ENCODE measurements around the gene LRIF1.

DNA sequence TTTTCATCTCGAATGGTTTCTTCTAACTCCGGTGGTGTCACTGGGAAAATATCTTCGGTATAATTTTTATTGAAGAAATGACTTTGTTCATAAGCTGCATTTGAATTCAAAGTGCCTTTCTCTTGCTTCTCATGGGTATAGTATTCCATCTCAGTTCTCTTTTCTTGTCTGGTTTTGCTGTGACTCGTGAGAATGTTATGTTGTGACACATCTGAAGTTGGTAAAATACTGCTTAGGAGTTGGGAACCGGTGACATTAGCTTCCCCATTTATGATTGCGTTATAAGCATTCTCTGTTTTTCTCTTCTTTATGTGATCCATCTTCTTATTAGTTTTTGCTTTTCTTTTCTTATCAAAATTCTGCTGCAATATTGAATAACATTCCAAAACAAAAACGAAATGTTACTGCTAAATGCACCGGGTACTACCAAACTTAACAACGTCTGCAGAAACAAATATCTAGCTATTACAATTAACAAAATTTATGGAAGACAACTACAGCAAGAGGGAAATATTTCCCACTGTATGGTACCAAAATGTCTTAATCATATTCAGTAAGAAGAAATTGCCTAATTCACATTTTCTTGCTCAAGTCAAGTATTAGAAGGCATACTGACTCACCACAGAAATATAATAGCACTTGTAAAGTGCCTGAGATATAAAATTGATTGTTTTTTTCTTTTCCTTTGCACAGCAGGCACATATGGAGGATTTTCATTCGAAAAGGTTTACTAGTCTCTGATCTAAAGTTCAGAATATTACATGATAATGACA lies 15.5 kb downstream of the LRIF1 start:
- TF ChIP-seq, protein P1, sequence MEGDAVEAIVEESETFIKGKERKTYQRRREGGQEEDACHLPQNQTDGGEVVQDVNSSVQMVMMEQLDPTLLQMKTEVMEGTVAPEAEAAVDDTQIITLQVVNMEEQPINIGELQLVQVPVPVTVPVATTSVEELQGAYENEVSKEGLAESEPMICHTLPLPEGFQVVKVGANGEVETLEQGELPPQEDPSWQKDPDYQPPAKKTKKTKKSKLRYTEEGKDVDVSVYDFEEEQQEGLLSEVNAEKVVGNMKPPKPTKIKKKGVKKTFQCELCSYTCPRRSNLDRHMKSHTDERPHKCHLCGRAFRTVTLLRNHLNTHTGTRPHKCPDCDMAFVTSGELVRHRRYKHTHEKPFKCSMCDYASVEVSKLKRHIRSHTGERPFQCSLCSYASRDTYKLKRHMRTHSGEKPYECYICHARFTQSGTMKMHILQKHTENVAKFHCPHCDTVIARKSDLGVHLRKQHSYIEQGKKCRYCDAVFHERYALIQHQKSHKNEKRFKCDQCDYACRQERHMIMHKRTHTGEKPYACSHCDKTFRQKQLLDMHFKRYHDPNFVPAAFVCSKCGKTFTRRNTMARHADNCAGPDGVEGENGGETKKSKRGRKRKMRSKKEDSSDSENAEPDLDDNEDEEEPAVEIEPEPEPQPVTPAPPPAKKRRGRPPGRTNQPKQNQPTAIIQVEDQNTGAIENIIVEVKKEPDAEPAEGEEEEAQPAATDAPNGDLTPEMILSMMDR (IDR thresholded peaks at IDR 0.05): no peak
- TF ChIP-seq POLR2AphosphoS5 (IDR thresholded peaks at IDR 0.05) (no peak), POLR2A (IDR thresholded peaks at IDR 0.05) (no peak)
